Keratinocyte (primary cell): ENCODE data around the gene KIF5B.

ENCODE experiments used
- EZH2 ChIP-seq: IDR thresholded peaks from one replicate; pipeline ENCODE4 v1.6.1; 2012; ENCODE audit warnings: inconsistent platforms, mild to moderate bottlenecking, low read length, moderate library complexity
- TF ChIP-seq, protein P1 (sequence below), 3 experiments: IDR thresholded peaks in 1 of 3; conservative IDR thresholded peaks in 1 of 3; optimal IDR thresholded peaks in 1 of 3; 2 replicates in 2 of 3; 3 replicates in 1 of 3; pipeline versions ENCODE3 to v1.5.1; 2011; ENCODE audit warnings: low read length in 3 of 3, mild to moderate bottlenecking in 3 of 3, moderate library complexity in 2 of 3, control low read depth in 1 of 3, inconsistent platforms in 1 of 3; ENCODE audit not compliant: insufficient read depth in 2 of 3; ENCODE audit errors: extremely low read depth in 1 of 3

DNA sequence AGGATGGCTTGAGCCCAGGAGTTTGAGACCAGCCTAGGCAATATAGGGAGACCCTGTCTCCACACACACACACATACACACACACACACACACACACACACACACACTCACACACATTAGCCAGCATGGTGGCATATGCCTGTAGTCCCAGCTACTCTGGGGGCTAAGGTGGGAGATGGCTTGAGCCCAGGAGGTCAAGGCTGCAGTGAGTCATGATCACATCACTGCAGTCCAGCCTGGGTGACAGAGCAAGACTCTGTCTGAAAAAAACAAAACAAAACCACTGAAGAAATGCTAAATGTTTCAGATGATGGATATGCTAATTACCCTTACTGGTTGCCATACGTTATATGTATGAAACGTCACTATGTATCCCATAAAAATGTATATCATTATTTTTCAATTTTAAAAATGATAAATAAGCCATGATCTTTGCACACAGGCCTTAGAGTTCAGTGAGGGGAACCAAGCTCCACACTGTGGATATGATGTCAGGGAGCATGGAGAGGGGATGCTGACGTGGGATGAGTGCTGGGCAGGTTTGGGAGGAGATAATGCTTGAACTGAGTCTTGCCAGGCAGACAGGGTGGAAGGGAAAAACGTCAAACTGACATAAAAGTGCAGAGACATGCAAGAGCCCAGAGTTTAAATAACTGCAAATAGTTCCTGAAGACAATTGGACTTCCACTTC lies 81.6 kb downstream of the KIF5B start:
- TF ChIP-seq, protein P1, sequence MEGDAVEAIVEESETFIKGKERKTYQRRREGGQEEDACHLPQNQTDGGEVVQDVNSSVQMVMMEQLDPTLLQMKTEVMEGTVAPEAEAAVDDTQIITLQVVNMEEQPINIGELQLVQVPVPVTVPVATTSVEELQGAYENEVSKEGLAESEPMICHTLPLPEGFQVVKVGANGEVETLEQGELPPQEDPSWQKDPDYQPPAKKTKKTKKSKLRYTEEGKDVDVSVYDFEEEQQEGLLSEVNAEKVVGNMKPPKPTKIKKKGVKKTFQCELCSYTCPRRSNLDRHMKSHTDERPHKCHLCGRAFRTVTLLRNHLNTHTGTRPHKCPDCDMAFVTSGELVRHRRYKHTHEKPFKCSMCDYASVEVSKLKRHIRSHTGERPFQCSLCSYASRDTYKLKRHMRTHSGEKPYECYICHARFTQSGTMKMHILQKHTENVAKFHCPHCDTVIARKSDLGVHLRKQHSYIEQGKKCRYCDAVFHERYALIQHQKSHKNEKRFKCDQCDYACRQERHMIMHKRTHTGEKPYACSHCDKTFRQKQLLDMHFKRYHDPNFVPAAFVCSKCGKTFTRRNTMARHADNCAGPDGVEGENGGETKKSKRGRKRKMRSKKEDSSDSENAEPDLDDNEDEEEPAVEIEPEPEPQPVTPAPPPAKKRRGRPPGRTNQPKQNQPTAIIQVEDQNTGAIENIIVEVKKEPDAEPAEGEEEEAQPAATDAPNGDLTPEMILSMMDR (optimal IDR thresholded peaks at IDR 0.05 in 1 of 3, IDR thresholded peaks at IDR 0.05 in 1 of 3, conservative IDR thresholded peaks at IDR 0.05 in 1 of 3; ENCODE audit: extremely low read depth in 1 of 3, insufficient read depth in 2 of 3, low read length in 3 of 3) = no peak
- no peak for TF ChIP-seq EZH2
